ENCODE measurements around the gene B4GALT3.

DNA sequence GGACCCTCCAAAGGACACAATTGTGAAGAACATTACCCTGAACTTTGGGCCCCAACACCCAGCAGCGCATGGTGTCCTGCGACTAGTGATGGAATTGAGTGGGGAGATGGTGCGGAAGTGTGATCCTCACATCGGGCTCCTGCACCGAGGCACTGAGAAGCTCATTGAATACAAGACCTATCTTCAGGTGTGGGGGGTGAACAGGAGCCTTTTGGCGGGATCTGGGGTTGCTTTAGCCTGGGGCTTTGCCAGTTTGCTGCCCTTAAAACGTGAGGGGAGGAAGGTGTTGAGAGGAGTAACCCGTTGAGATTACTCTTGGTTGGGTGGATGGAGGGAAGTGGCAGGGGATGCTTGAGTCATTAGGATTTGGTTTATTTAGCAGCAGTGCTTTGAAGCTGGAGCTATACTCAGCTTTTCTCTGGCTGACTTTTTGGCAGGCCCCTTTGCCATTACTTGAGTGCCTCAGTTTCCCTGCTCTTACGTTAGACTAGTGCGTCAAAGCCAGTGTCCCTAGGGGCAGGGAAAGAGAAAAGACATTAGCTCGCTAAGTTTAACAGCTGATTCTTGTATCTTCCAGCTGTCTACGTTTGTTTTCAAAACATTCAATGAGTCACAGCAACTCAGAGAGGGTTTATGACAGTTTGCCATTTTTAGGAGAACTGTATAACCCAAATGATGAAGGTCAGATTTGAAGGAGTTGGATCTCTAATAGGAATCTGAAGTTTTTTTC is 29.3 kb upstream of the B4GALT3 start:
- TF ChIP-seq YY1 (IDR thresholded peaks at IDR 0.05; ENCODE audit: insufficient read depth, insufficient read length) (no peak), SUZ12 (IDR thresholded peaks at IDR 0.05; ENCODE audit: extremely low read depth, insufficient read depth, insufficient read length) (no peak)

All from NT2/D1 (cell line).